Lung (tissue), 12 donors: ENCODE results near the gene ANKRD40CL. TPM values are rescaled to one million over a fixed set of nuclear protein-coding genes. Genes with fewer than 3 reads are reported as not detected.

Source experiments
- ATAC-seq: fragments of 200-7000 bp; cut with Tn5 transposase; one replicate; pipeline ENCODE4 v1.9.1; 2020; ENCODE audit warnings: moderate number of reproducible peaks; ENCODE audit not compliant: insufficient read depth, low FRiP score
- DNase-seq, 3 donors: peaks; one replicate each; pipeline ENCODE4 v3.0.0-alpha.2; 2013 to 2017
- H3K27ac ChIP-seq, 2 donors: one replicate each; pipeline ENCODE4 v1.5.1; 2013; ENCODE audit warnings: mild to moderate bottlenecking in 2 of 2, moderate library complexity in 2 of 2, control low read depth in 1 of 2, inconsistent platforms in 1 of 2, low read depth in 1 of 2, low read length in 1 of 2
- H3K27me3 ChIP-seq, 3 donors: one replicate each; pipeline ENCODE4 v1.5.1; 2013; ENCODE audit warnings: low read length in 2 of 3; ENCODE audit not compliant: control insufficient read depth in 3 of 3, insufficient read depth in 3 of 3
- H3K36me3 ChIP-seq, 4 donors: one replicate each; pipeline ENCODE4 v1.5.1; 2013; ENCODE audit warnings: low read length in 4 of 4, mild to moderate bottlenecking in 1 of 4, moderate library complexity in 1 of 4; ENCODE audit not compliant: control insufficient read depth in 4 of 4, insufficient read depth in 4 of 4
- H3K4me1 ChIP-seq, 5 donors: one replicate each; pipeline ENCODE4 v1.5.1; 2013; ENCODE audit warnings: low read length in 5 of 5, mild to moderate bottlenecking in 2 of 5, moderate library complexity in 1 of 5; ENCODE audit not compliant: control insufficient read depth in 5 of 5, insufficient read depth in 5 of 5
- H3K4me3 ChIP-seq: one replicate; pipeline ENCODE4 v1.5.1; 2013; ENCODE audit warnings: mild to moderate bottlenecking, control low read depth, moderate library complexity
- H3K9ac ChIP-seq, 2 donors: one replicate each; pipeline ENCODE4 v1.5.1; 2013; ENCODE audit warnings: low read length in 2 of 2, control low read depth in 1 of 2; ENCODE audit not compliant: insufficient read depth in 1 of 2
- H3K9me3 ChIP-seq, 4 donors: one replicate each; pipeline ENCODE4 v1.5.1; 2013; ENCODE audit warnings: low read length in 3 of 4, mild to moderate bottlenecking in 1 of 4, moderate library complexity in 1 of 4; ENCODE audit not compliant: control insufficient read depth in 4 of 4, insufficient read depth in 3 of 4
- CTCF ChIP-seq: IDR thresholded peaks from 2 replicates; pipeline ENCODE4 v1.5.1; 2012; ENCODE audit warnings: mild to moderate bottlenecking; ENCODE audit errors: control extremely low read depth, extremely low read depth
- WGBS, 2 donors: extraction: QIAGEN DNeasy Blood & Tissue Kit; methylation state at CpG; one replicate each; pipeline ENCODE4 v1.1.7; 2013; 5-methylcytosine and 5-hydroxymethylcytosine counted together
- polyA plus RNA-seq, 2 donors: library from polyadenylated mRNA; stranded (reverse); fragments of 200-250 nt; gene quantifications; one replicate each; pipeline ENCODE4 v1.2.1, GENCODE V29; 2013
- total RNA-seq, 2 donors: library from RNA; depleted of rRNA in 1 of 2; stranded (reverse); fragments of >200 nt in 1 of 2; gene quantifications; one replicate each; pipeline ENCODE4 v1.2.1, GENCODE V29; 2014 to 2021
- donor health status: control.
- donor health status: control.
- donor health status: Bipolar disorder and iron deficiency.
- donor health status: healthy.
- donor health status: DM: yes; HTN: yes; CAD: no.

The ANKRD40CL gene
- total and polyA plus RNA-seq, 4 donors: not detected

GRCh38 chr17:50803676-50804075 lies 36.4 kb upstream of the ANKRD40CL start:
- no peaks in the 10 kb centered on the region for H3K36me3 ChIP-seq
- no peaks in the 10 kb centered on the region for H3K9me3 ChIP-seq
- WGBS, 2 donors: 82 to 84% methylated on average over 6 of the region's 6 CpGs
- no peak overlapping the region for H3K9ac ChIP-seq
- no peaks in the 10 kb centered on the region for H3K27me3 ChIP-seq
- no peak overlapping the region for H3K4me3 ChIP-seq
- no peak overlapping the region for H3K27ac ChIP-seq
- no peak for TF ChIP-seq CTCF
- ATAC-seq: no peak
- DNase-seq: no peak
- H3K4me1 ChIP-seq: peaks cover 0 to 4% (median 0%) of the 10 kb centered on the region in 5 donors

- WGBS, 2 donors: 87 to 90% methylated on average over 12 of the region's 12 CpGs
- H3K9ac ChIP-seq: no peak overlapping the region
- no peak for ATAC-seq
Observed at GRCh38 chr17:50802609-50803571, 35.6 kb upstream of the ANKRD40CL start.

GRCh38 chr17:50800196-50800700 lies 32.9 kb upstream of the ANKRD40CL start:
- ATAC-seq (no peak), DNase-seq (no peak)
- H3K27me3 ChIP-seq: no peaks in the 10 kb centered on the region
- no peaks in the 10 kb centered on the region for H3K36me3 ChIP-seq
- WGBS, 2 donors: 92 to 97% methylated on average over 12 of the region's 12 CpGs
- no peak overlapping the region for H3K9ac ChIP-seq
- TF ChIP-seq CTCF: no peak
- no peaks in the 10 kb centered on the region for H3K9me3 ChIP-seq
- no peak overlapping the region for H3K4me3 ChIP-seq
- H3K4me1 ChIP-seq: peaks cover 0 to 7% (median 0%) of the 10 kb centered on the region in 5 donors
- H3K27ac ChIP-seq: no peak overlapping the region

More at GRCh38 chr17:50802609-50803571, 35.6 kb upstream of the ANKRD40CL start:
- H3K27ac ChIP-seq: no peak overlapping the region
- H3K4me3 ChIP-seq: no peak overlapping the region
- H3K36me3 ChIP-seq: no peaks in the 10 kb centered on the region
- DNase-seq: no peak
- H3K9me3 ChIP-seq: no peaks in the 10 kb centered on the region
- no peak for TF ChIP-seq CTCF
- H3K4me1 ChIP-seq: peaks cover 0 to 4% (median 0%) of the 10 kb centered on the region in 5 donors
- no peaks in the 10 kb centered on the region for H3K27me3 ChIP-seq
